PC-3 (cell line): ENCODE data around the gene U2SURP. TPM values are rescaled to one million over a fixed set of nuclear protein-coding genes. Genes with fewer than 3 reads are reported as not detected.

Experiments used
- ATAC-seq: fragments of 200-7000 bp; cut with Tn5 transposase; 2 replicates; pipeline ENCODE4 v1.9.1; 2020; ENCODE audit warnings: mild to moderate bottlenecking, moderate library complexity
- BruUV-seq: library from RNA; stranded (reverse); fragments of 400-500 nt; replicated peaks from 2 replicates; lab custom pipeline; 2021; lab: Mats Ljungman, UMichigan
- CTCF ChIA-PET: fragments of 300-600 bp; sonication (Branson Sonifier 250); formaldehyde crosslinking; loops from one replicate; lab custom pipeline; 2022; ENCODE audit warnings: antibody characterized with exemption; lab: Charles Lee
- POLR2A ChIA-PET: fragments of 300-600 bp; sonication (Branson Sonifier 250); formaldehyde crosslinking; loops from one replicate; lab custom pipeline; 2022; ENCODE audit warnings: antibody characterized with exemption; ENCODE audit not compliant: unreplicated experiment; lab: Charles Lee
- DNase-seq: peaks from one replicate; pipeline ENCODE4 v3.0.0-alpha.2; 2015
- H2AFZ ChIP-seq: fragments of 300-600 bp; sonication (generic); 2 replicates; pipeline ENCODE4 v1.6.0; 2016; ENCODE audit warnings: antibody characterized with exemption, low read length
- H3F3A ChIP-seq: fragments of 300-600 bp; sonication (generic); one replicate; pipeline ENCODE4 v1.6.0; 2017; ENCODE audit warnings: antibody characterized with exemption, low read length, control low read depth, mild to moderate bottlenecking; ENCODE audit not compliant: unreplicated experiment
- H3K27ac ChIP-seq: fragments of 300-600 bp; sonication (generic); 2 replicates; pipeline ENCODE4 v1.5.1; 2016; ENCODE audit warnings: mild to moderate bottlenecking, low read length
- H3K27me3 ChIP-seq: fragments of 300-600 bp; sonication (generic); 2 replicates; pipeline ENCODE4 v1.6.1; 2016; ENCODE audit warnings: low read length, mixed read lengths
- H3K36me3 ChIP-seq: fragments of 300-600 bp; sonication (generic); 2 replicates; pipeline ENCODE4 v1.6.1; 2016; ENCODE audit warnings: low read depth, mixed run types, low read length, mixed read lengths
- H3K4me1 ChIP-seq: fragments of 300-600 bp; sonication (generic); 2 replicates; pipeline ENCODE4 v1.5.1; 2016; ENCODE audit warnings: low read length; ENCODE audit not compliant: insufficient read depth
- H3K4me2 ChIP-seq: fragments of 300-600 bp; sonication (generic); 2 replicates; pipeline ENCODE4 v1.6.0; 2016; ENCODE audit warnings: low read length
- H3K4me3 ChIP-seq: fragments of 300-600 bp; sonication (generic); 2 replicates; pipeline ENCODE4 v1.5.1; 2016; ENCODE audit warnings: mild to moderate bottlenecking, low read length, mixed read lengths
- H3K79me2 ChIP-seq: fragments of 300-600 bp; sonication (generic); 2 replicates; pipeline ENCODE4 v1.6.1; 2017; ENCODE audit warnings: low read length, mixed read lengths
- H3K9ac ChIP-seq: fragments of 300-600 bp; sonication (generic); 2 replicates; pipeline ENCODE4 v1.6.0; 2016; ENCODE audit warnings: mild to moderate bottlenecking, low read length
- H3K9me2 ChIP-seq: fragments of 300-600 bp; sonication (generic); replicated peaks from 2 replicates; pipeline ENCODE4 v1.6.1; 2016; ENCODE audit warnings: mixed run types, low read length, mixed read lengths
- H3K9me3 ChIP-seq: fragments of 300-600 bp; sonication (generic); 2 replicates; pipeline ENCODE4 v1.6.1; 2016; ENCODE audit warnings: low read length, mixed read lengths
- H4K20me1 ChIP-seq: fragments of 300-600 bp; sonication (generic); 2 replicates; pipeline ENCODE4 v1.6.1; 2016; ENCODE audit warnings: low read length, mixed read lengths
- CTCF ChIP-seq: fragments of 300-600 bp; sonication (generic); conservative IDR thresholded peaks from 2 replicates; pipeline ENCODE4 v1.5.1; 2017; ENCODE audit warnings: antibody characterized with exemption, low read depth, mild to moderate bottlenecking, low read length
- EZH2 ChIP-seq: fragments of 300-600 bp; sonication (generic); IDR thresholded peaks from one replicate; pipeline ENCODE4 v1.6.1; 2017; ENCODE audit warnings: antibody characterized with exemption, mild to moderate bottlenecking, low read length; ENCODE audit not compliant: unreplicated experiment
- EZH2phosphoT487 ChIP-seq: fragments of 300-600 bp; sonication (generic); IDR thresholded peaks from 2 replicates; pipeline ENCODE4 v1.6.1; 2018; ENCODE audit warnings: mild to moderate bottlenecking, antibody characterized with exemption, low read length, borderline replicate concordance
- intact Hi-C: fragments of 100-400 bp; cut with micrococcal nuclease; formaldehyde crosslinking; loops from 2 replicates; pipeline ENCODE4 v1.9.0; 2023
- total RNA-seq: library from RNA; depleted of rRNA; stranded (reverse); fragments of >200 nt; gene quantifications from 2 replicates; pipeline ENCODE4 v1.2.3, GENCODE V29; 2014

Gene U2SURP
- total RNA-seq, 1 experiment from 2014 or later: 81.1 TPM

- no peaks in the 10 kb centered on the region for H3K27me3 ChIP-seq
- no peaks in the 10 kb centered on the region for H3F3A ChIP-seq
- peaks cover 3% of the 10 kb centered on the region; the same call in 1 of the 2 replicates for H3K4me1 ChIP-seq
- no peak overlapping the region for H3K27ac ChIP-seq
- H3K9me2 ChIP-seq: no peaks in the 10 kb centered on the region
- H3K9me3 ChIP-seq: no peaks in the 10 kb centered on the region
- ATAC-seq (no peak), DNase-seq (no peak)
- BruUV-seq: no TSS peak
- H3K4me2 ChIP-seq: no peak overlapping the region
- peaks cover 53% of the 10 kb centered on the region for H4K20me1 ChIP-seq
- intact Hi-C loops: no loop called here
- TF ChIP-seq EZH2 (no peak), EZH2phosphoT487 (no peak), CTCF (no peak)
- no peak overlapping the region for H3K9ac ChIP-seq
- peaks cover 83% of the 10 kb centered on the region for H3K79me2 ChIP-seq
- POLR2A ChIA-PET: no interaction called here
- H2AFZ ChIP-seq: no peak overlapping the region
- CTCF ChIA-PET: no interaction called here
- H3K36me3 ChIP-seq: peaks cover 21% of the 10 kb centered on the region
- H3K4me3 ChIP-seq: no peak overlapping the region
Observed at GRCh38 chr3:143011705-143012104, 10.3 kb downstream of the U2SURP start.

- H3K4me3 ChIP-seq: no peak overlapping the region
- intact Hi-C loops: no loop called here
- ChIA-PET POLR2A (no interaction called here), CTCF (no interaction called here)
- H3K27me3 ChIP-seq: no peaks in the 10 kb centered on the region
- no peak for TF ChIP-seq EZH2phosphoT487
- TF ChIP-seq EZH2: no peak
- no peak for TF ChIP-seq CTCF
- no peaks in the 10 kb centered on the region for H3F3A ChIP-seq
- BruUV-seq: no TSS peak
- H3K79me2 ChIP-seq: peaks cover 55% of the 10 kb centered on the region
- H3K9me2 ChIP-seq: no peaks in the 10 kb centered on the region
- no peak for ATAC-seq
- H4K20me1 ChIP-seq: peaks cover 31% of the 10 kb centered on the region
- H3K4me1 ChIP-seq: peaks cover 2% of the 10 kb centered on the region; the same call in 1 of the 2 replicates
- no peak overlapping the region for H3K4me2 ChIP-seq
- H3K36me3 ChIP-seq: peaks cover 49% of the 10 kb centered on the region
- no peak overlapping the region for H2AFZ ChIP-seq
- no peak overlapping the region for H3K27ac ChIP-seq
- DNase-seq: no peak
- H3K9me3 ChIP-seq: no peaks in the 10 kb centered on the region
- no peak overlapping the region for H3K9ac ChIP-seq
Observed at GRCh38 chr3:143014921-143015320, 13.6 kb downstream of the U2SURP start.

GRCh38 chr3:143016321-143016972, 15.1 kb downstream of the U2SURP start:
- H3K36me3 ChIP-seq: peaks cover 58% of the 10 kb centered on the region
- POLR2A ChIA-PET: no interaction called here

More at GRCh38 chr3:143016321-143016972, 15.1 kb downstream of the U2SURP start:
- Histone ChIP-seq H3K79me2 (peaks cover 40% of the 10 kb centered on the region), H2AFZ (no peak overlapping the region), H3K27ac (no peak overlapping the region), H3K9me3 (no peaks in the 10 kb centered on the region), H3K4me1 (no peaks in the 10 kb centered on the region), H3K4me2 (no peak overlapping the region), H3K27me3 (no peaks in the 10 kb centered on the region), H3F3A (no peaks in the 10 kb centered on the region), H3K4me3 (no peak overlapping the region), H3K9ac (no peak overlapping the region), H4K20me1 (peaks cover 21% of the 10 kb centered on the region; the same call in 1 of the 2 replicates), H3K9me2 (no peaks in the 10 kb centered on the region)
- no TSS peak for BruUV-seq
- CTCF ChIA-PET: no interaction called here
- no peak for ATAC-seq
- intact Hi-C loops: no loop called here
- peak; percentile 47 for DNase-seq
- TF ChIP-seq EZH2: no peak
- no peak for TF ChIP-seq EZH2phosphoT487
- TF ChIP-seq CTCF: peak; percentile 49
